ENCODE results near the gene KIAA1755.

- TF ChIP-seq EZH2 (IDR thresholded peaks at IDR 0.05; ENCODE audit: borderline replicate concordance, low read depth, low read length, poor library complexity, severe bottlenecking) (no peak), CTCF (conservative IDR thresholded peaks at IDR 0.05; ENCODE audit: low read depth, low read length) (no peak)
Observed at GRCh38 chr20:38255393-38255792, 5.1 kb downstream of the KIAA1755 start.
